T-helper 2 cell treated with Interferon-gamma antibody and Interleukin-4, amounts not matched to agents 100 ng/mL and 5 ng/mL, for 36 hours (primary cell): ENCODE measurements around the gene TEX10. TPM values are rescaled to one million over a fixed set of nuclear protein-coding genes. Genes with fewer than 3 reads are reported as not detected.
"Not testable (repeated sequence)": the region's sequence is repeated elsewhere in the genome, so short reads cannot be mapped to it uniquely, and the experiment has no call there.

Experiments used
- intact Hi-C: fragments of 100-400 bp; cut with micrococcal nuclease; formaldehyde crosslinking; loops from one replicate; pipeline ENCODE4 v1.15.1; 2023
- total RNA-seq: library from RNA; stranded (reverse); gene quantifications from 2 replicates; pipeline ENCODE4 v1.2.3, GENCODE V29; 2022

Gene TEX10
- total RNA-seq, 1 donor from 2014 or later, result 22.5 TPM

DNA sequence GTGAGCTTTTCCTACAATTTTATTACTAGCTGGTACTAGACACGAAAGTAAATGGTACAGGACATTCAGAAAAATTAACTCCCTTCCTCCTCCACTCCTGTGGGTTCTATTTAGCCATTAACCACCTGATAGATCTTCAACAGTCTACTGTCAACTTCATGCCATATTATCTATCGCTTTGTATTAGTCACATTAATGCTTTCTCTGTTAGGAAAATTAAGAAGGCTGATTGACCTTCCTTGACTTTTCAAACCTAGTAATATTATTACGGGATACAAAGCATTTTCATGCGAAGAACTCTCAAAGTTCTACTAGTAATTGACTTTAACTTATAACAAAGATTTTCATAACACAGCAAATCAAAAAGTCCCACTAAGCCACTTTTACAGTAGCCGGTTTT, 1.2 kb downstream of the TEX10 start:
- intact Hi-C loops, result loop anchor here (5.0 kb wide), 2 partner anchors 529 to 1294 kb away; partner anchors contain the start of gene NR4A3

DNA sequence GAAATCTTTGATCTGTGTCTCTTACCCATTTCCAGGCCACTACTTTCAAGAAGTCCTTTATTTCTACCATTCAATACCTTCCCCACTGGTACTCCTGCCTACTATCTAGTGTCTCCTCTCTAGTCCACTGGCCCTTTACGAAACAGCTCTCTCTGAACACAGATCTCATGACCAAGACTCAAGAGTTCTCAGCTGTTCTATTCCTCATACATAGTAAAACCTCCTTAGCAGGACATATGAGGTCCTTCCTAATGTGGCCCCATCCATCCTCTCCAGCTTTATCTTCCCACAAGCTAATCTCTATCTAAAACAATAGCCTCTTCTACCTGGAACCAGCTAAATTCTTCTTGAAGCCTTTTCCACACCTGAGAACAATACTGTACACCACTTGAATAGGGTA, 2.6 kb downstream of the TEX10 start:
- intact Hi-C loops, result loop anchor here (5.0 kb wide), 2 partner anchors 528 to 1293 kb away; partner anchors contain the start of gene NR4A3

DNA sequence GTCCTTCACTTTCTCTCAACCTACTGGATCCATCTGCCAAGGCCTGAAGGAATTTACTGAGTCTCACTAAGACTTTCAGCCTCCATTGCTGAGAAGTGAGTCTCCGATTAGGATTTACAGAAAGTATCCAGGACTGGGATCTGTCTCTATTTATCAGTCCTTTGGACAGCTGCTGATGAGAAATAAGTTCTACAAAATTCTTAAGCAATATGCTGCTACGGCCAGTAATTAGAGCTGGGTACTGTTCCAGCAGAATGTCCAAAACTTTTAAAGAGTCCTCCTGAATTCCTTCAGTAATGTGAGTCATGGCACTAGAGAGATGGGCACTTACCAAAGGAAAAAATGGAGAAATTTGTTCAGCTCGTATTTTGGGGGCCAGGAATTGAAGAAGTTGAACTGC, 5.9 kb downstream of the TEX10 start:
- intact Hi-C loops, result no loop called here

DNA sequence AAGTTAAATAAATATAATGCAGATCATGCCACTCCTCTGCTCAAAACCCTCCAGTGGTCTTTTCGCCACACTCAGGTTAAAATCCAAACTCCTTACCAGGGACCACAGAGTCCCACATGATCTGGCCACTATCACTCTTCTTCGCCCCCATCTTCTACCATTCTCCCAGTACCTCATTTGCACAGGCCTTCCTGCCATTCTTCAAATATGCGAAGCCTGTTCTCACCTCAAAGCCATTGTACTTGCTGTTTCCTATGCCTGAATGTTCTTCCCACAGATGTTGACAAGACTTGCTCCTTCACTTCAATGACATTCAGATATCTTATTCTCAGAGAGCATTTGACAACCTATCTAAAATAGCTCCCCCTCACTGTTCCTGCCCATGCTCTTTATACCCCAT, 10.9 kb downstream of the TEX10 start:
- intact Hi-C loops, result no loop called here

DNA sequence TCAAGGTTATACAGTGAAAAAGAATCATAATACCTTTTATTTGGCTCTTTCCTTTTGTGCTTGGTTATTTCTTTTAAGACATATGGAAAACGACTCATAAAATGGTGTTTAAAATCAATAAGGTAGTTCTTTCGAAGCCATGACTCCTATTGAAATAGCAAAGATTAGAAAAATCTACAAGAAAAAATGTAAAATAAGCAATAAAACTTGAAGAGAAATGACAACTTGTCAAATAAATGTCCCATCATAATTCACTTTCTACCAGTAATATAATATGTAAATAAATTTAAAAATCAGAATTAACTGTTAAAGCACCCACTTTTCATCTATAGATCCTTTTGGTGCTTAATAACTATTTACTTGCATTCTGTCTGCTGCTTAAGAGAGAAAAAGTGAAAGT, 12.5 kb downstream of the TEX10 start:
- intact Hi-C loops, result no loop called here

DNA sequence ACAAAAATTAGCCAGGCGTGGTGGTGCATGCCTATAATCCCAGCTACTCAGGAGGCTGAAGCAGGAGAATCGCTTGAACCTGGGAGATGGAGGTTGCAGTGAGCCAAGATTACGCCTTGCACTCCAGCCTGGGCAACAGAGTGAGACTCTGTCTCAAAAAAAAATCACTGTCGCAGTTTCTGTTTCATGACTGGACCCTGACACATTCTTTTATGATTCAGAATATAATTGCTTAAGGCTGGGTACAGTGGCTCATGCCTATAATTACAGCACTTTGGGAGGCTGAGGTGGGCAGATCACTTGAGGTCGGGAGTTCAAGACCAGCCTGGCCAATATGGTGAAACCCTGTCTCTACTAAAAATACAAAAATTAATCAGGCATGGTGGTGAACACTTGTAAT, 14.0 kb downstream of the TEX10 start:
- intact Hi-C loops, result not testable (repeated sequence)

DNA sequence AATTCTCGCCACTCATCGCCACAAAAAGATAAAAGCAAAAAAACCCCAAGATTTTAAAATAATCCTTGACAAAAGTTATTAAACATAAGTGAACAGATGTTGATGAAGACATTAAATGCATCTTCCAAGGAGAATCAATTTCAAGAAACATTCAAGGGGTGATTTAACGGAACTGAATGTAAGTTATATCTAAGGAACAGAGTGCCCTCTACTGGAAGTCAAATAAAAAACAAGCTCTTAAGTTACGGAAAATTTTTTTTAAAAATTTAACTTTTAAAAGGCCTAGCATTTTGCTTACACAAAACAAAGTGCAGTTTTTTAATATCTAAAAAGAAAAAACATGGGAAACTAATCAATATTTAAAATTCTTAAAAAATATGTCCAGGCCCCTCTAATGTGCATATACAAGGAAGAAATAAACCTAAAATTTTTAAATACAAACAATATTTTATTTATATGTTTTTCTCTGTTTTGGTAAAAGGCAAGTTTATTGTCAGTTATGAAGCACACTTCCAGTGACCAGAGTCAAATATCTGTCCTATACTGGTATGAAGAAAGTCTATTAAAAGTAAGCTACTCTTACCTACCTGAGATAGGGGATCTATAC, 28.0 kb downstream of the TEX10 start:
- intact Hi-C loops, result loop anchor here (1.0 to 10.0 kb wide), 6 partner anchors 110 to 1057 kb away; partner anchors contain the start of genes ERP44 and INVS

DNA sequence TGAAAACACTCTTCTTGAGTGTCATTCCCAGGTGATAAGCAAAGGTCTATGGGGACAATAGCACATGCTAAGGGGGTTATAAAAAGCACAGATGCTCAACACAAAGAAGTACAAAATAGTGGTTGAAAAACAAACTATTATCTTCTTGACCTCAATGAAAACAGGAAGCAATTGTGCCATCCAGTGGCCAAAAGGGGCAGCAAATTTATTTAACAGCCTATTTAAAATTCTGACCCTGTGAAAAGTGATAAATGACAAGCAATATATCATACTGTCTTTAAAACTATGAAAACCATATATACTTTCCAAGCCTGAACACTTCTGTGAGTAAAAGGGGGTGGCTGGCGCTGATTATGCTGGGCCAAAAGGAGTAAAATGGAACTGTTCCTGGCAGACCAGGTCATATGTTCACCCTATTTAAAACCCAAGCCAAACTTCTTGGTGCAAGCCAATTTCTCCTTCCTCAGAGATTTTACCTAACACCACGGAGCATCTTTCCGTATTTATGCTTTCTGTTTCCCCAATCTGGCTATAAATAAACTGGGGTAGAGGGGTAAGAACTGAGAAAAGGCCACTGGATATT, 29.7 kb downstream of the TEX10 start:
- intact Hi-C loops, result loop anchor here (1.0 to 10.0 kb wide), 6 partner anchors 108 to 1161 kb away; partner anchors contain the start of genes ERP44 and INVS

DNA sequence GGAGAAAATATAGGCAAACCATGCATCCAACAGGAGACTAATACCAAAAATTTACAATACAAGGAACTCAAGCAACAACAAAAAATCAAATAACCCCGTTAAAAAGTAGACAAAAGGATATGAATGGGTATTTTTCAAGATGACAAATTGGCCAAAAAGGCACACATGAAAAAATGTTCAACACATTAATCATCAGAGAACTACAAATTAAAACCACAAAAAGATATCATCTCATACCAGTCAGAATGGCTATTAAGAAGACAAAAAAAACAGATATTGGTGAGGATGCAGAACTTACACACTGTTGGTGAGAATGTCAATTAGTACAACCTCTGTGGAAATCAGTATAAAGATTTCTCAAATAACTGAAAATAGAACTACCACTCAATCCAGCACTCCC, 35.0 kb downstream of the TEX10 start:
- intact Hi-C loops, result no loop called here

DNA sequence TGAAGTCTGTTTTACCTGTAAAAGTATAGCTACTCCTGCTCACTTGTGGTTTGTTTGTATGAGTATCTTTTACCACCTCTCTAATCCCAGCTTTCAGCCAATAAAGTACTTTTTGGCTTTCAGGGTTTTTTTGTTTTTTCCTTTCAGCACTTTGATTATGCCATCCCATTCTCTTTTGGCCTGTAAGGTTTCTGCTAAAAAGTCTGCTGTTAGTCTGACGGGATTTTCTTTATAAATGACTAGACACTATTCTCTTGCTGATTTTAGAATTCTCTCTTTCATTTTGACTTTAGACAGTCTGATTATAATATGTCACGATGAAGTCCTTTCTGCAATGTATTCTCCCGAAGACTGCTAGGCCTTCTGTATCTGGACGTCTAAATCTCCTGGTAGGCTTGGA, 37.2 kb downstream of the TEX10 start:
- intact Hi-C loops, result no loop called here

DNA sequence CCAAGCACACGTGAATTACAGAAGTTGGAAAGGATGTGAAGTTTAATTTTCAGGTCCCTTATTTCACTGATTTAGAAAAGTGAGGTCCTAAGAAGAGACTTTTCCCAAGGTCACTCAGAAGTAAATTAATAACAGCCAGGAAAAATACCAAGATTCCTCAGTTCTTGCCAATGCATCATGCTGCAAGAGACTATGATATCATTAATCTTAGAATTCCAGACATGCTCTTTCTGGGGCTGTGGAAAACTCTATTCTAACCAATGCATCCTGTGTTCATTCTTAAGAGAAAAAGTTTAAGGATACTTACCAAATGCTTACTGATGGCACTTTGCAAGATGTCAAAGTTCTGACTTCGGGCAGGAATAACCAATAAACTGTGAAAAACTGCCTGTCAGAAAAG, 42.8 kb downstream of the TEX10 start:
- intact Hi-C loops, result no loop called here

DNA sequence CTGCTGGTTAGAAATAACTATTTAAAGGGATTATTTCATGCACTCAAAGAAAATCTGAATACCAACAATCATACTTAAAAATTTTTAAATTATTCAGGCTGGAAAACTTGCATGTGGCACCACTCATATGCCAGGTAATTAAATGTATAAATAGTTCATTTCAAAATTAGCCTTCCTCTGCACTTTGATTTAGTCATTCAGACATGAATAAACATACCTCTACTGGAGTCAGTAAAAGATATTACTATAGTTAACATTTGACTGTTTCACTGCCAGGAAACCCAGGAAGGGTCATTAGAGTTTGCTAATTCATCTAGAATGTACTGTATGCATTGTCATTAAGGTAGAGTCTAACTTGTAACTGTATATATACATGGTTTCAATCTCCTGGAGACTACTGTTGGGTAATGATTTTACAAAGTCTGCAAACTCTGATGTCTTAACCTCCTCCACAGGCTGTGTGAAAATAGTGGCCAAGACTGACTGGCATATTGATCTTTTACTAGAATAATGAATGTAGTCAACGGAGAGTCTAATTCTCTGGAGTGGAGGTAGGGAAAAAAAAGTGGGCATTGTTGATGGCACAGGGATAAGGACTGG, 43.7 kb downstream of the TEX10 start:
- intact Hi-C loops, result no loop called here

DNA sequence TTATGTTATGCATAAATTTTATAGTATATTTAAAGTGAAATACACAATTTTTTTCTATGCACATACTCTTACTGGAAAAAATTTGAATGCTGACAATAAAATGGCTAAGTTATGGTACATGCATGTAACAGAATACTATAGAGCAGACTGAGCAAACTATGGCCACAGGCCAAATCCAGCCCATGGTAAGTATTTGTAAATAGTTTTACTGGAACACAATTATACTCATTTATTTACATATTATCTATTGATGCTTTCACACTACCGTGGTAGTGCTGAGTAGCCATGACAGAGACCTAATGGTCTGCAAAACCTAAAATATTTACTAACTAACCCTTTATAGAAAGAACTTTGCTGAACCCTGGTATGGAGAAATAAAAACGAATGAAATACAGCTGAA, 45.7 kb downstream of the TEX10 start:
- intact Hi-C loops, result no loop called here

DNA sequence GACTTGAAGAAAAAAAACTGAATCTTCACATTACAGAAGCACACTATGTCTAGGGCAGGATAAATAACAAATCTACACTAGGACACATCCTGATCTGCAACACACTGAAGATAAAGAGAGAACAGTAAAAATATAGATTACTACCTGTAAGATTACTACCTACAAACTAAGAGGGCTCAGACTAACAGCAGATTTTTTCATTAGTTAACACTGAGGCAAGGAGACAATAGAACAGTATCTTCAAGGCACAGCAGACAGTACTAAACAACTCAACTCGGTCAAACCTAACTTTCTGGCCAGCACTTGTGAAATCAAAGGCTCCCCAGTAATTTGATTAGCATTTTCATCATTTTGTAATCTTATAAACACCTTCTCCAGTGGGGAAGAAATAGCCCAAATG, 46.5 kb downstream of the TEX10 start:
- intact Hi-C loops, result no loop called here

DNA sequence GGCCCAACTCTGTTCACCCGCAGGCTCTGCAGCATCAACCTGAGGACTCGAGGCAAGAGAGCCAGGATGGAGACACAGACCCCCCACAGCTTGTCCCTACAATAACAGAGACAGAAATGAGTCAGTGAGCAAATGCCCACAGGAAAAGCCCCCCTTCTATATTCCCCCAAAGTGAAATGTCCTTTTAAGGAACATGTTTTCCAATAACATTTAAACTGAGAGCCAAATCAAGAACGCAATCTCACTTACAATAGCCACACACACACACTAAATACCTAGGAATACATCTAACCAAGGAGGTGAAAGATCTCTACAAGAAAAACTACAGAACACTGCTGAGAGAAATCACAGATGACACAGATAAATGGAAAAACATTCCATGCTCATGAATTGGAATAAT, 49.0 kb downstream of the TEX10 start:
- intact Hi-C loops, result no loop called here

DNA sequence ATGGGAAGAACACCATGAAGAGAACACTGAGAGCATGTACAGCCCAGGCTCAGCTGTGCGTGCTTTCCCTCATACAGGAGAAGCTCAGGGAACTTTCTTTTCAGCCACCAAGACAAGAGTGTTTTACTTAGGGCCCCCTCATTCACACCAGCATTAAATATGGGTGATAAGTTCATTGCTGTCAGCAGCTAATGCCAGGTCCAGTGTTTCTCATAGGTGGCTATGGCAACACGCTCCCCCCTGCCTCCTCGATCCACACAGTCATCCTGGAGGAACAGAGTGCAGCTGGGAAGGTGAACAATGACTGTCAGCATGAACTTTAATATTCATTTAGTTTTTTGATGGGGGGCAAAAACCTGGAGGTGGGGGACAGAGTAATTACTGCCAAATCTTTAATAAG, 54.4 kb downstream of the TEX10 start:
- intact Hi-C loops, result no loop called here

DNA sequence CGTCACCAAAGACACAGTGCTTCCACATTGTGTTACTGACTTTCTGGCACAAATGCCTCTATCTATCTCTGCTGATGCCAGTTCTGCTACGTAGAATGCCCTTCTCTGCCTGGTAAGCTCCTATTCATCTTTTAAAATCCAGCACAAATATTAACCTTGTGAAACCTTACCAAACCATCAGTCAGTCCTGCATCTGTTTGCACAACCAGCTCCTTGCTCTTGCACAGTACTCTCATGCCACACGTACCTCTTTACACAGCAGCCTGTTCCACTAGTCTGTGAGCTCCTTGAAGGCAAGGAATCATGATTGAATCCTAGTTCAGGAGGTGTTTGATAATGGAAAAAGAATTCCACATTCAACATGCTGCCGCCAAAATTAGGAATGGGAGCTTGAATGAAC, 56.3 kb downstream of the TEX10 start:
- intact Hi-C loops, result no loop called here

DNA sequence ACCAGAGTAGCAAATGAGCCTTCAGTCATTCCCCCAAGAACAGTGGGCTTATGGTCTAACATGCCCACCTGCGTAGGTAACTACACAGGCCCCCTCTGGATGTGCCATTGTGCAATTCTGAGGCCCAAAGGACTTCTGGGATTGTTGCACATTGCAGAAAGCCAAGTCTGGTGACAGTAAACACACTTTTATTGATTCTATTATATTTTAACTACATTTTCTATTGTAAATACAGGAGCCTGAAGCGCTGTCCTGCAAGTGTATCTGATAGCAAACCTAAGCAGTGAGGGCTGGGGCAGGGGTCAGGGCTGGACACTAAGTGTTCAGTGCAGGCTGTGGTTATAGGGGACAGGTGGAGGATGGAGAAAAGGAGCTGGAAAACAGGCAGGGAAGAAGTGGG, 57.5 kb downstream of the TEX10 start:
- intact Hi-C loops, result no loop called here

DNA sequence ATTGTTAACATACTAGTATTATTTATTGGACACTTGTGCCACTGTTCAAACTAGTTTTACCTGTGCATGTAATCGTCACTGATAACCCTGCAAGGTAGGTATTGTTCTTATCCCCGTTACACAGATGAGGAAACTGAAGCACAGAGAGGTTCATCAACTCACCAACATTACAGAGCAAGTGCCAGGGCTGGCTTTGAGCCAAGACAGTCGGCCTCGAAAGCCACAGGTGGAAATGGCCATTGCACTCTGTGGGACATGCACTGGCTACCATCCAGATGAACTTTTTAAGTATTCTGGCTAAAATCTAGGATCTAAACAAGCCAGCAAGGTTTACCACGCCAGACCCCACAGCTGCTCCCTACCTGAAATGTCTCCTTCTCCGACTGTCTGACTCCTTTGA, 57.9 kb downstream of the TEX10 start:
- intact Hi-C loops, result no loop called here

DNA sequence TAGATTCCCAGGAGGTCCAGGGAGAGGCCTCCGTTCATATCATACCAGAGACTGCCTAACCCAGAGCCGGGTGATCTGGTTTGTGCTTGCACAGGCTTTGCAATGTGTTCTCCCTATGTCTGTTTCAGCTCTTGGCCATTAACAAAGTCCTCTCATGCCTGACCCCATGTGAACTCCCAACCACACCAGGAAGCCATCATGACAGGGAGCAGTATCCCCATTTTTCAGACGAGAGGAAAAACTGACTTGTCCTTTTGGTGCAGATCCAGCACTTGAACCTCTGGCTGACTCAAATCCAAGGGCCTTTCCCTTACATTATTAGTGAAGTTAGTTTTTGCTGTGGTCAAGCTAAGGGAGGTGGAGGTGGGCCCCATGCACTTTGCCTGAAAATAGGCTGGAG, 58.4 kb downstream of the TEX10 start:
- intact Hi-C loops, result no loop called here

DNA sequence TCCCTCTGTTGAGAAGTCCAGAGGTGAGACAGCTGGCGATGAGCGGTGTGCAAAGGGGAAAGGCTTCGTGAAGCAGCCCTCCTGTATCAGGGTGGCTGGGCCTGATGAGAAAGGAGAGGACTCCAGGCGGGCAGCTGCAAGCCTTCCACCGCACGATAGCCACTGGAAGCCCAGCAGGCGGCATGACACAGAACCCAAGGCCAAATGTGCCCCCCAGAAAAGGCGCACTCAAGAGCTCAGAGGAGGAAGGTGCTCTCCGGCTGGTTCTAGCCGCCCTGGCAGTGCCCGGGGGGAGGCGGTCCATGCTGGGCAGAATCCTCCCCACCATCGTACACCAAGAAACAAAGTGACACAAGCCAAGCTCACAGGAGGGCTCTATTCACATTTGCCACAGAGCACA, 60.3 kb downstream of the TEX10 start:
- intact Hi-C loops, result no loop called here

DNA sequence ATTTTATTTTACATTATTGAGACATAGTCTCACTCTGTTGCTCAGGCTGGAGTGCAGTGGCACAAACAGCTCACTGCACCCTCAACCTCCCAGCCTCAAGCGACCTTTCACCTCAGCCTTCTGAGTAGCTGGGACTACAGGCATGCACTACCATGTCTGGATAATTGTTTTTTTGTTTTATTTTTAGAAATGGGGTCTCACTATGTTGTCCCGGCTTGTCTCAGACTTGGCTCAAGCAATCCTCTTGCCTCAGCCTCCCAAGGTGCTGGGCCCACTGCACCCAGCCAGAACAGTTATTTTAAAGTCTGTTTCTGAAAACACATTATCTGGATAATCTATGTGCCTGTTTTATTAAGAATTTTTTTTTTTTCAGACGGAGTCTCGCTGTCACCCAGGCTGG, 62.0 kb downstream of the TEX10 start:
- intact Hi-C loops, result no loop called here

DNA sequence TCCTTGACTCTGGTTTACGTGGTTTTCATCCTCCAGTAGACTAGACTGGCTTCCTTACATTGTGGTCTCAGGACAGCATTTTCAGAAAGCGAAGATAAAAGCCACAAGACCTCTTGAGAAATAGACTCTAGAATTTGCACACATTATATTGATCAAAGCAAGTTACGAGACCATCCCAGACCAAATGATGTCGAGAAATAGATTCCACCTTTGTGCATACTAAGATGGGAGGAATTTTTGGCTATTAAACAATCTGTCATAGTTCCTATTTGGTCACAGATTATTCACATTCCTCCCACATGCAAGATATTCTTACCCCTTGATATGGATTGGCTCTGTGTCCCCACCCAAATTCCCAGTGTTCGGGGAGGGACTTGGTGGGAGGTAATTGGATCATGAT, 65.6 kb downstream of the TEX10 start:
- intact Hi-C loops, result no loop called here
